GM21717 (cell line): Measurements from ENCODE around the gene SLC13A2.

Experiments
- ATAC-seq: cut with Tn5 transposase; IDR thresholded peaks from one replicate; pipeline ENCODE4 v1.9.1; 2021; ENCODE audit warnings: mild to moderate bottlenecking, moderate library complexity; ENCODE audit not compliant: unreplicated experiment

Gene SLC13A2

GRCh38 chr17:28491860-28492259 is 18.4 kb downstream of the SLC13A2 start:
- no peak for ATAC-seq

- ATAC-seq = no peak
Observed at GRCh38 chr17:28492352-28493310, 19.2 kb downstream of the SLC13A2 start.

GRCh38 chr17:28493460-28493859 is 20.0 kb downstream of the SLC13A2 start:
- ATAC-seq = no peak

- no peak for ATAC-seq
Observed at GRCh38 chr17:28494445-28495188, 21.2 kb downstream of the SLC13A2 start.

- ATAC-seq = no peak
Observed at GRCh38 chr17:28495635-28496034, 22.2 kb downstream of the SLC13A2 start.

DNA sequence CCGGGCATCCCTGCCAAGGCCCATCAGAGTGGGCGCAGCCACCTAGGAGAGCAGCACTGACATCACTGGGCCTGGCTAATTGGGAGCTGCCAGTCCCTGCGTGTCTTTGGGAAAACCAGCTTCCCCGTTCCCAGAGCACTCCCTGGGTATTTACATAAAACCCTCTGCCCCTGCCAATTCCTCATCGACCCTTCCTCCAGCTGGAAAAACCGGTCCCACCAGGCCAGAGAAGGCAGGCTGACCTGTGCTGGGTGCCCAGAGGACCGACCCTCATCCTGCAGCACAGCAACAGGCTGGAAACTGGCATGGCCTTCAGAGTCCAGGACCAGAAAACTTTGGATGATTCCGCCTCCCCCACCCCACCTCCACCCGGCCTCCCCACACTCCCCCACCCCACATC is 24.5 kb downstream of the SLC13A2 start:
- ATAC-seq = no peak

GRCh38 chr17:28498652-28499363 is 25.4 kb downstream of the SLC13A2 start:
- ATAC-seq = no peak

DNA sequence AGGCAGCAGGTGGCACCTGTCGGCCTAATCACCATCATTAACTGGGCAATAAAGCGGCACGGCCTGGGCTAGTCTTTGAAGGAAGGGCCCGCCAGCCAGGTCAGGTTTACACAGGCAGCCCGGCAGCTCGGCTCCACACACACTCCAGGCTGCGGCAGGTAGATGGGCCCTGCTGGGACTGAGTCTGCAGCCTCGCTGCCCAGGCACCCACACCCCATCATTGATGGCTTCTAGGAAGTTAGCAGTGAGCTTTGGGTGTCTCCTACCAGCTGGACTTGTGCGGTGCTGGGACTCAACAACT is 25.9 kb downstream of the SLC13A2 start:
- no peak for ATAC-seq

GRCh38 chr17:28499684-28500357 is 26.4 kb downstream of the SLC13A2 start:
- ATAC-seq = no peak

GRCh38 chr17:28500712-28501379 is 27.4 kb downstream of the SLC13A2 start:
- ATAC-seq = no peak

- ATAC-seq = no peak
Observed at GRCh38 chr17:28501421-28502284, 28.2 kb downstream of the SLC13A2 start.

- no peak for ATAC-seq
Observed at GRCh38 chr17:28503420-28503819, 30.0 kb downstream of the SLC13A2 start.

GRCh38 chr17:28505986-28506665 is 32.7 kb downstream of the SLC13A2 start, which contains the start of gene FOXN1:
TSS of gene FOXN1 (plus strand) at chr17:28506348. CDS start at chr17:28523970, 17,622 bp downstream.
- no peak for ATAC-seq

GRCh38 chr17:28506763-28507487 is 33.5 kb downstream of the SLC13A2 start:
- no peak for ATAC-seq

DNA sequence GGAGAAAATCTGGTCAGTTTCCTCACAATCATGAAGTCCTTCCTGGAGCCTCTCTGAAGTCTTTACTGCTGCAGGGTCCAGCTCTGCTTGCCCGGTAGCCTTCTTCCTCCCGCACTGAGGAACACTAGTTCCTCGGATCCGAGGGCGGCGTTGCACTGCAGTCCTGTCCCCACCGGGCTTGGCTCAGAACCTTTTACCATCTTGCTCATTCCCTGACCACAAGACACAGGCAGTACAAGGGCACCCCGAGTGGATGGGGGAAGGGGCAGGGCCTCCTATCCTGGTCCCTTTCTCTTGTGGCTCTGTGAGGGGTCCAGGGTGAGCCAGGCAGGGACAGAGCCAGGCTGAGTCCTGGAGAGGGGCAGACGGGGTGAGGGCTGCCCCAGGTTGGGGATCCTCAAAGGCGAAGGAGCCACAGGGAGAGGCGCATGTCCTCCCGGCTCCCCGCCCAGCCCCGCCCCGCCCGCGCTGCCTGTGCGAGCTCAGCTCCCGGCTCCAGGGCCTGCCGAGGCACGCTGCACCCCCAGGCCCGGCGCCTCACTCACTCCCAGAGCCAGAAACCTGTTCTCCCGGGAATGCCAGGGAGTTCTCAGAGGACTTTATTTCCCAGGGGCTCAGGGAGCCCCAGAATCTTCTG is 34.2 kb downstream of the SLC13A2 start:
- no peak for ATAC-seq

- no peak for ATAC-seq
Observed at GRCh38 chr17:28508211-28508724, 34.8 kb downstream of the SLC13A2 start.

GRCh38 chr17:28509789-28510188 is 36.3 kb downstream of the SLC13A2 start:
- no peak for ATAC-seq
